ENCODE results near the gene PFN1.
A peak's percentile ranks its signal among the peaks of the same experiment; 100 is the strongest.
"Not testable (repeated sequence)": the region's sequence is repeated elsewhere in the genome, so short reads cannot be mapped to it uniquely, and the experiment has no call there.

The PFN1 gene

GRCh38 chr17:4926577-4927335 is 21.6 kb downstream of the PFN1 start:
- DNase-seq (ENCODE audit: low read depth in 2 of 2, low spot score in 1 of 2), result not testable (repeated sequence)

GRCh38 chr17:4921320-4921719 is 27.0 kb downstream of the PFN1 start:
- DNase-seq (ENCODE audit: low read depth in 2 of 2, low spot score in 1 of 2), result no peak

- DNase-seq (ENCODE audit: low read depth in 2 of 2, low spot score in 1 of 2), result no peak
Observed at GRCh38 chr17:4920351-4921048, 27.8 kb downstream of the PFN1 start.

- DNase-seq (ENCODE audit: low read depth in 2 of 2, low spot score in 1 of 2), result no peak
Observed at GRCh38 chr17:4919511-4920047, 28.8 kb downstream of the PFN1 start.

GRCh38 chr17:4914551-4914950 is 33.8 kb downstream of the PFN1 start:
- not testable (repeated sequence) for DNase-seq (ENCODE audit: low read depth in 2 of 2, low spot score in 1 of 2)

- no peak for DNase-seq (ENCODE audit: low read depth in 2 of 2, low spot score in 1 of 2)
Observed at GRCh38 chr17:4913994-4914393, 34.3 kb downstream of the PFN1 start.

- DNase-seq (ENCODE audit: low read depth in 2 of 2, low spot score in 1 of 2), result peak in 1 of 2 donors; percentile 58
Observed at GRCh38 chr17:4908711-4909496, 39.4 kb downstream of the PFN1 start.

- no peak for DNase-seq (ENCODE audit: low read depth in 2 of 2, low spot score in 1 of 2)
Observed at GRCh38 chr17:4908301-4908700, 40.0 kb downstream of the PFN1 start.

GRCh38 chr17:4906642-4907041 is 41.7 kb downstream of the PFN1 start:
- not testable (repeated sequence) for DNase-seq (ENCODE audit: low read depth in 2 of 2, low spot score in 1 of 2)

GRCh38 chr17:4903051-4903818 is 45.1 kb downstream of the PFN1 start, which contains the start of gene CHRNE:
Gene CHRNE (minus strand): TSS chr17:4903098. CDS start chr17:4903063, 35 bp downstream.
- peak; percentile 51 to 64 for DNase-seq (ENCODE audit: low read depth in 2 of 2, low spot score in 1 of 2)

GRCh38 chr17:4902540-4902939 is 45.8 kb downstream of the PFN1 start:
- DNase-seq (ENCODE audit: low read depth in 2 of 2, low spot score in 1 of 2), result no peak

- no peak for DNase-seq (ENCODE audit: low read depth in 2 of 2, low spot score in 1 of 2)
Observed at GRCh38 chr17:4901648-4902344, 46.5 kb downstream of the PFN1 start.

GRCh38 chr17:4901108-4901647 is 47.2 kb downstream of the PFN1 start:
- no peak for DNase-seq (ENCODE audit: low read depth in 2 of 2, low spot score in 1 of 2)

GRCh38 chr17:4900231-4901107 is 47.9 kb downstream of the PFN1 start:
- DNase-seq (ENCODE audit: low read depth in 2 of 2, low spot score in 1 of 2), result peak in 1 of 2 donors; percentile 24

GRCh38 chr17:4899341-4900230 is 48.7 kb downstream of the PFN1 start, which contains the start of gene C17orf107:
Gene C17orf107 (plus strand): TSS chr17:4899536. CDS start chr17:4899763, 227 bp downstream.
- peak; percentile 93 to 95 for DNase-seq (ENCODE audit: low read depth in 2 of 2, low spot score in 1 of 2)

- DNase-seq (ENCODE audit: low read depth in 2 of 2, low spot score in 1 of 2), result no peak
Observed at GRCh38 chr17:4898927-4899326, 49.4 kb downstream of the PFN1 start.

- no peak for DNase-seq (ENCODE audit: low read depth in 2 of 2, low spot score in 1 of 2)
Observed at GRCh38 chr17:4898351-4898750, 50.0 kb downstream of the PFN1 start.

- no peak for DNase-seq (ENCODE audit: low read depth in 2 of 2, low spot score in 1 of 2)
Observed at GRCh38 chr17:4897785-4898184, 50.5 kb downstream of the PFN1 start.
